CD4-positive, alpha-beta T cell treated with Interleukin-4 for 4 hours (primary cell): ENCODE results near the gene HSH2D.
A peak's percentile ranks its signal among the peaks of the same experiment; 100 is the strongest.
"Not testable (repeated sequence)": the region's sequence is repeated elsewhere in the genome, so short reads cannot be mapped to it uniquely, and the experiment has no call there.

Experiments
- DNase-seq: peaks from one replicate; pipeline ENCODE4 v3.0.0-alpha.2; 2020

The HSH2D gene

DNA sequence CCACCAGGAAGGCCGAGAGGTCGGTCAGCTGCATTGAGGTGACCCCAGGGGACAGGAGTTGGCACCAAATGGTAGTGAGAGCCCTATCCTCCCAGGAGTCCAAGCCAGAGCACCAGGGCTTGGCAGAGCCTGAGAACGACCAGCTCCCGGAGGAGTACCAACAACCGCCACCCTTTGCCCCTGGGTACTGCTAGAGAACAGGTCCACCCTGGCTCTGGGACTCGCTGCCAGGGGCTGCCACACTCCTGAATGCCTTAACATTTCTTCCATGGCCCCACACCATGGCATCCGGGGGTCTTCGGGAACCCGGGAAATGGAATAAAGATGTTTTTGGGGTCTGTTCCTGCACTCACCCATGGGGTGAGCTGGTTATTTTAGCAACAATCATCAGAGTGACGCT lies 14.1 kb downstream of the HSH2D start:
- no peak for DNase-seq

DNA sequence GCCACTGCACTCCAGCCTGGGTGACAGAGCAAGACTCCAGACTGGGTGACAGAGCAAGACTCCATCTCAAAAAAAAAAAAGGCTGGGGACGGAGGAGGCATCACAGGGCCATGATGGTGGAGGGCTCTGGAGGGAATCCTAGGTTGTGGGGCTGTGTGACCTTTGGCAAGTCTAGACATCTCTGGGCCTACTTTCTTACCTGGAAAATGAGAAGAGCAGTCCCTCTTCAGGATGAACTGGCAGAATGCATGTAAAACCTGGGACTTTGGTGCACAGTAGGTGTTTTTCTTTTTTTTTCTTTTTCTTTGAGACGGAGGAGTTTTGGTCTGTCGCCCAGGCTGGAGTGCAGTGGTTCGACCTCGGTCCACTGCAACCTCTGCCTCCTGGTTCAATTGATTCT lies 16.2 kb downstream of the HSH2D start:
- no peak for DNase-seq

DNA sequence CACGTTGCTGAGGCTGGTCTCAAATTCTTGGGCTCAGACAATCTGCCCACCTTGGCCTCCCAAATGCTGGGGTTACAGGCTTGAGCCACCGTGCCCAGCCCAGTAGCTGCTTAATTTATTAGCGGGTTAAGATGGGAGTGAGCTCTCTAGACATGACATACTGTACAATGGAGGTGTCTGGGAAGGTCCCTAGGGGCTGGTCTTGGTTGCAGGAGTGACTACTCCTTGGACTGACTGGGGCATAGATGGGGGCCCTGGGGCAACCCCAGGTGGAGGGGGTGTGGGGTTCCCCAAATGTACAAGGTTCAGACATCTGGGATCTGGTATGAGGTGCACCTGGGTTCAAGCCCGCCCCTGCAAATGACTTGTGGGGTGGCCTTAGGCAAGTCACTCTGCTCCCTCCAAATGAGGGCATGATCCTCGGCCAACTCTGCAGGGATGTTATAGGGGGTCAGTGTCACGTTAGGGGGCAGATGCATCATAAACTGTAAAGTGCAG lies 17.0 kb downstream of the HSH2D start:
- DNase-seq: no peak

DNA sequence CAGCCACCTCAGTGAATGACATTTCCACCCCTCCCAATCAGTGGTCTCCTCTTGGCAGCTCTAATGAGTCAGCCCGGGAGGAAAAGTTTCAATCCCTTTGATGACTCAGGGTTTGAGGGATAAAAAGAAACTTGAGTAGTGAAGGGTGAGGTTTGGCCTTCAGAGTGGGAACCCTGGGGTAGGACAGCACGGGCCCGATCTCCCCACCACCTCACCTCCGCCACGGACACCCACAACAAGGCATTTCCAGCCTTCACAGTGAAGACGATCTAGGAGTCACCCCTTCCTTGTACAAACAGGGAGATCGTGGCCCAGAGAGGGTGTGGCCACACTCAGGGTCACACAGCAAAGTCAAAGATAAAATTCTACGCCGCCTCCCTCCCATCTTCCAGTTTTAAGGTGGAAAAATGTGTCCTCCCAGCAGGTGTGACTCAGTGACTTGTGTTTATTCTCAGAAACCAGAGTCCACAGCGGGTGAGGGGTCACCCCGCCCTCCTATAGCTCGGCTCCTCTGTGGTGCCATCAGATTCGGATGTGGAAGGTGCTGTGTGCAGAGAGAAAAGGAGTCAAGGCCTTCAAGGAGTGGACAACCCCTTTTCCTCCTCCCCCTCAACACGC lies 17.6 kb downstream of the HSH2D start:
- DNase-seq: no peak

DNA sequence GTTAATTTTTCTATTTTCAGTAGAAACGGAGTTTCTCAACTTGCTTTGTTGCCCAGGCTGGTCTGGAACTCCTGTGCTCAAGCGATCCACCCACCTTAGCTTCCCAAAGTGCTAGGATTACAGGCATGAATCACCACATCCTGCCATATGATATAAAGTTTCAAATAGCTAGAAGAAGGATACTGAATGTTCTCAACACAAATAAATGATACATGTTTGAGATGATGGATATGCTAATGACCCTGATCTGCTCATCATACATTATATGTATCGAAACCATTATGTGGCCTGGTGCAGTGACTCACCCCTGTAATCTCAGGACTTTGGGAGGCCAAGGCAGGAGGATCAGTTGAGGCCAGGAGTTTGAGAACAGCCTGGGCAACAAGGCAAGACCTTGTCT lies 18.4 kb downstream of the HSH2D start:
- no peak for DNase-seq

DNA sequence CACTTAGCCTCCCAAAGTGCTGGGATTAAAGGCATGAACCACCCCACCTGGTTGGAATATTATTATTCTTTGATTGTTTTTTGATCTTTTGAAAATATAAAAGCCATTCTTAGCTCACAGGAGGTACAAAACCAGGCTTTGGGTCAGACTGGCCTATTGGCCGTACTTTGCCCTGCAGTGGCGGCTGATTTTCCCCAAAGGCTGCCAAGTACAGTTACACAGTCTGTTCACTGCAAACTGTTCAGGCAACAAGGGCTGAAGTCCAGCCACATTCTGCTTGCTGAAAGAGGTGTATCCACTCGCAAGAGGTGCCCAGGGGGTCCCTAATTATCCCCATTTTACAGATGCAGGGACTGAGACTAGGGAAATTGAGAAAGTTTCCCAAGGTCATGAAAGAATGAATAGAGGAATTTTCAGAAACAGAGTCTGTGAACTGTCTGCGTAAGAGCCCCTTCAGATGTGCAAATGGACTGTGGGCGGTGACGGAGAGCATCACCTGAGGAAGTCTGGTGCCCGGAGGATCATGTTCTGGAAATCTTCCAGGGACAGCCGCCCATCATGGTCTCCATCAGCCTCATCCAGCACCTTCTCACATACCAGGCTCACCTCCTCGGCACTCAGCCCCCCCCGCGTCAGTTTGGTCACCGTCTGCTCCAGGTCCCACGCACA lies 20.9 kb downstream of the HSH2D start:
- DNase-seq: no peak

DNA sequence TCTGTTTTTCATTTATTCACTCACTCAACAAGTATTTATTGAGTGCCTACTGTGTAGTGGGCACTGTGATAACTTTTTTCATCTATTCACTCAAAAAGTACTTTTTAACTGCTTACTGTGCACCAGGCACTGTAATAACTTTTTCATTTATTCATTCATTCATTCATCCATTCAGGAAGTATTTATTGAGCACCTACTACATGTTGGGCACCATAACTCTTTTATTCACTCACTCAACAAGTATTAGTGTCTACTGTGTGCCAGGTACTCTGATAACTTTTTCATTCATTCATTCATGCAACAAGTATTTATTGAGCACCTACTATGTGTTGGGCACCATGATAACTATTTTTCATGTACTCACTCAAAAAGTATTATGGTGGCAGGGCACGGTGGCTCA lies 22.9 kb downstream of the HSH2D start:
- DNase-seq: no peak

DNA sequence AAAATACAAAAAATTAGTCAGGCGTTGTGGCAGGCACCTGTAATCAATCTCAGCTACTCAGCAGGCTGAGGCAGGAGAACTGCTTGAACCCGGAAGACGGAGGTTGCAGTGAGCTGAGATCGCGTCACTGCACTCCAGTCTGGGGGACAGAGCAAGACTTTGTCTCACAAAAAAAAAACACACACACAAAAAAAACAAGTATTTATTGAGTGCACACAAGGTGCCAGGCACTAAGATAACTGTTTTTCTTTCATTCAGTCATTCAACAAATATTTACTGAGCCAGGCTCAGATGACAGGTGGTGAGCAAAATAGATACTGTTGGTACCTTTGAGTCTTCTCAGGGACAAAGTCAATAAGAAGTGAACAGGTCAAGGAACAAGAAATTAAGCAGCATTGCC lies 23.6 kb downstream of the HSH2D start:
- no peak for DNase-seq

DNA sequence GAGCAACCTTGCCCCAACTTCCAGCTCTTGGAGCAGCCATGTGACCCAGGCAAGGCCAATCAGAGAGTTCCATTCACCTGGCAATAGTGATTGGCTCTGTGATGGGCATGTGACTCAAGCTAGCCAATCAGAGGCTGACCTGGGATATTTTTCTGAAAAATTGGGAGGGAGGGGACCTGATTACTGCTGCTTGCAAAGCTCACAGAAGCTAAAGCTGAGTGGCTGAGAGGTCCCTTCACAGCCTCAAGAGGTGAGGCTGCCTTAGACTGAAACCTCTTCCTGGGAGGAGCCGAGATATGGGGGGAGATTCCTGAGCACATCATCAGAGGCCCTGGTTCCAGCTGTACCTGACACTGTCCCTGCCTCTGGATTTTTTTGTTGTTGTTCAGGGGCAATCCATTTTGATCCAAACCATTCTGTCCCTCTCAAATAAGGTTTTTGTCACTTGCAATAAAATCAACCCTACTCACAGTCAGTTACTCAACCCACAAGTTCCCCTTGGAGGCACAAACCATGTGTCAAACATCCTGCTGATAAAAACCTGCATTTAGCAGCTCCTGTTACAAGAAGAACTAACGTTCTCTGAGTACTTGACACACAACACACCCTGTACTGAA lies 25.1 kb downstream of the HSH2D start:
- DNase-seq: peak; percentile 11

DNA sequence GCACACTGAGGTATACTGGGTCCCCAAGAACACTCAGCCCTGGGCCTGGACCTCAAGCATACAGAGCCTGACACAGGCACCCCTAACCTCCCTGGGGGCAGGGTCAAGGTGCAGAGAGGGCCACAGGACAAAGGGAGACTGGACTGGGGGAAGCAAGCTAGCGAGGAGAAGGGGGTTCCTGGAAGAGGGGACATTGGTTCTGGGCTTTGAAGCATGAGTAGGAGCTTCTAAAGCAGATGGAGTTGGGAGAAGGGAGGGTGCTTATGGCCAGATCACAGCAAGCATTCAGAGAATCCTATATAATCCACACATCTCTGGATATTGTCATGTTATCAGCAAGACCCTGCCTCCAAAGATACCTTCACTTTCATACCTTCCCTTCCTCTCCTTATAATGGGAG lies 26.6 kb downstream of the HSH2D start:
- DNase-seq: no peak

DNA sequence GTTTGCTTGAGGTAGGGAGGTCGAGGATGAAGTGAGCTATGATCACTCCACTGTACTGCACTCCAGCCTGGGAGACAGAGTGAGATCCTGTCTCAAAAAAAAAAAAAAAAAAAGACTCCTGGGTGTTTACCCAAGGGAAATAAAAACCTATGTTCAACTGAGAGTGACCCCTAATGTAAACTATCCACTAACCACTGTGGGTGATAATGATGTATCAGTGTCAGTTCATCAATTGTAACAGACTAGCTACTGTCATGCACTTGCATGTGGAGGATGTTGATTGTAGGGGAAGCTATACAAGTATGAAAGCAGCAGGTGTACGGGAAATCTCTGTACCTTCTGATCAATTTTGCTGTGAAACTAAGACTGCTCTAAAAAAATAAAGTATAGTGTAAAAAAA lies 32.5 kb downstream of the HSH2D start:
- DNase-seq: no peak

DNA sequence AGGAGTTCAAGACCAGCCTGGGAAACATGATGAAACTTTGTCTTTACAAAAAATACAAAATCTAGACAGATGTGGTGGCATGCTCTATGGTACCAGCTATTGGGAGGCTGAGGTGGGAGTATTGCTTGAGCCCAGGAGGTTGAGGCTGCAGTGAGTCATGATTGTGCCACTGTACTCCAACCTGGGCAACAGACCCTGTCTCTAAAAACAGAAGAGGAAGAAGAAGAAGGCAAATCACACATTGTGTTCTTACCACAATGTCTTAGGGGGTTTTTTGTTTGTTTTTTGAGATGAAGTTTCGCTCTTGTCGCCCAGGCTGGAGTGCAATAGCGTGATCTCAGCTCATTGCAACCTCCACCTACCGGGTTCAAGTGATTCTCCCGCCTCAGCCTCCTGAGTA lies 35.4 kb downstream of the HSH2D start:
- not testable (repeated sequence) for DNase-seq

DNA sequence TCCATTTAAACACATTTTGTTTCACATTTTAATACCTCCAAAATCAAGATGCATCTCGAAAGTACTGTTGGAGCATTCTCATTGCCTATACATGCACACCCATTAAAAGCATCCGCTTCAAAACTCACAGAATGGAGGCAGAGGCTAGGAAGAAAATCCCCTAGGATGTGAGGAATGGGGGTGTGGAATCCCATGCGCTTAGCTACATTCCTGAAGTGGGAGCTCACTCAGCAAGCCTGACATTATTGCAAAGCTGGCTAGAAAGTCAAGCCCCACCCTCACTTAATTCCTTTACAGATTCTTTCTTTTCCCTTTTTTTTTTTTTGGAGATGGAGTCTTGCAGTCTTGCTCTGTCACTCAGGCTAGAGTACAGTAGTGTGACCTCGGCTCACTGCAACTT lies 37.1 kb downstream of the HSH2D start:
- no peak for DNase-seq

DNA sequence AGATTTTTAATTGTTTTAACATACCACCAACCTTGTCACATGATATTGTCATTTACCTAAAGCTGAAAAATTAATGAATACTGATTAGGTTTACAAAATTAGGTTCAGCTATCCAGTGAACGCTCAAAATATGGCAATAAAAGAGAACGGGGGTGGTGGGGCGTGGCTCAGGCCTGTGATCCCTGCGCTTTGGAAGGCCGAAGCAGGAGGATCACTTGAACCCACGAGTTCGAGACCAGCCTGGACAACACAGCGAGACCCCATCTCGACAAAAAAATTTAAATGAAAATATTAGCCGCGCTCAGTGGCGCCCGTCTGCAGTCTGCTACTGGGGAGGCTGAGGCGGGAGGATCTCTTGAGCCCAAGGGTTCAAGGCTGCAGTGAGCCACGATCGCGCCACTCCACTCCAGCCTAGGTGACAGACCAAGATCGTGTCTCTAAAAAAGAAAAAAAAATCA lies 41.2 kb downstream of the HSH2D start:
- no peak for DNase-seq

DNA sequence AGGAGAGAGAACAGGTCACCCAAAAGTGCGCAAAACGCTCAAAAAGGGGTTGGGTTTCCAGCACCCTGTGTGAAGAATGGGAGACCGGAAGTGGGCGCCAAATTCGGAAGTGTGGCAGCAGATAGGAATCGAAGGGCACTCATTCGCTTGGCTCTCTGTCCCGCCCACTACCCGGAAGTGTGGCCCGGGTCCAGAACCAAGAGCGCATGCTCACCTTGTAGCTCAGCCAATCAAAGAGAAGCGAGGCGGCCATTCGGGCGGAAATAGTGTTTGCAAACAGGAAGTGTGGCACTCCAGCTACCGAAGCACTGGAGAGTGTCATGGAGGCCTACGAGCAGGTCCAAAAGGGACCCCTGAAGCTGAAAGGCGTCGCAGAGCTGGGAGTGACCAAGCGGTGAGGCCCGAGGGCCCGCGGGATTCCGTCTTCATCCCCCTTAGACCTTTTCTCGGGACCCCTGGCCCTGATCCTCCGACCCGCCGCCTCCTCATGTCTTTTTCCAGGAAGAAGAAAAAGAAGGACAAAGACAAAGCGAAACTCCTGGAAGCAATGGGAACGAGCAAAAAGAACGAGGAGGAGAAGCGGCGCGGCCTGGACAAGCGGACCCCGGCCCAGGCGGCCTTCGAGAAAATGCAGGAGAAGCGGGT lies 41.8 kb downstream of the HSH2D start, which contains the start of gene FAM32A:
TSS of gene FAM32A (plus strand) at position 288 of the 645 bp plus-strand sequence. CDS start at position 321, 33 bp downstream.
- peak; percentile 99 for DNase-seq

DNA sequence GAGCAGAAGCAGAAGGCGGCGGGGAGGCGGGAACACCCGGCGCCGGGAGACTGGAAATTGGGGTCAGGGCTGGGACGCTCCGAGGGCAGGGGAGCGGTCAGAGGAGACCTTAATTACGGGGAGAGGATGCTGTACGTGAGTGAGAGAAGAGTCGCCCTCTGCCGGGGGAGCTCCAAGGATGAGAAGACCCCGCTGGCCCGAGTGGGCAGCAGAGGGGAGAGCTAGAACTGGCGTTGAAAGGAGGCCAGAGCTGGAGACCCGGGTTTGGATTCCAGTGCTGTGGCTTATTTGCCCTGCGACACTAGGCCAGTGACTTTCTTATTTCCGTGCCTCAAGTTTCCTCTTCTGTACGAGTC lies 42.3 kb downstream of the HSH2D start:
- peak; percentile 19 for DNase-seq

DNA sequence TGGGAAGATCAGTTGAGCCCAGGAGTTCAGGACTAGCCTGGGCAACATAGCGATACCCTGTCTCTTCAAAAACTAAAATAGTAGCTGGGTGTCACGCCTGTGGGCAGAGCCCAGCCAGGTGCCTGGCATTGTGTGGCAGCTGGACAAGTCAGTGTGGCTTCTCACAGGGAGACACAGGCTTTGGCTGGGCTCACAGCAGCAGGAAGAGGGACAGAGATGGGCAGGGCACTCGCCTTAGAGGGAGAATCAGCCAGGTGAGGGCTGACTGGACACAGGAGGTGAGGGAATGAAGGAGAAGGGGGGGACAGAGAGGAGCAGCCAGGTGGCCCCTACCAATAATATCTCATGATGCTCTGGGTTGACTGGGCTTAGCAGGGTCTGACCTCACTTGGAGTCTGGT lies 45.0 kb downstream of the HSH2D start:
- no peak for DNase-seq

DNA sequence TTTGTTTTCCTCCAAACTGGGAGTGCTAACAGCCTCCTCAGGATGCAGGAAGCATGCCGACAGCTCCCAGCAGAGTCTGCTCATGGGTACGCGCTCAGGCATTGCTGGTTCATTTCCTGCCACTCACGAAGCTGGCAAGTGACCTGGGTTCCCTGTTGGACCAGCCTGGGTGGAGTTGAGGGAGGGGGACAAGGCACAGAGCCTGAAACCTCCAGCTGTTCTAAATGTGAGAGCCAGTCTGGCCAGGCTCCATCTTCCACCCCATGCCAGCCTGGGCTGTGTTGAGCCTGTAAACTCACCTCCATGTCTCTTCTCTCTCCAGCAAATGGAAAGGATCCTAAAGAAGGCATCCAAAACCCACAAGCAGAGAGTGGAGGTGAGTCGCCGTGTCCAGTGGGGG lies 46.7 kb downstream of the HSH2D start:
- no peak for DNase-seq

DNA sequence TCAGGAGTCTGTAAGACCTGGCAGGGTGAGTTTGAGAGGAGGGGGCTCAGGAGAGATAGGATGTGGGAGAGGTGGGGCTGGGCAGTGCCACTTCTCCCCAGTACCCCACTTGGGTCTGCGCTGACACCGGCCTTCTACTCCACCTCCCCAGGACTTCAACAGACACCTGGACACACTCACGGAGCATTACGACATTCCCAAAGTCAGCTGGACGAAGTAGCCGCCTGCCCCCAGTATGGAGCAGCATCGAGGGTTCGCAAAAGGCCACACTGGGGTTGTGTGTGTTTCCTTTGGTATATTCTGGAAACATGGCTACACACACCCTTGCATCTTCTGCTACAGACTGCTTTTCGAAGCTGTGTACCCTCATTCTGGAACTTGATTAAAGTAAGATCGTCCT lies 47.3 kb downstream of the HSH2D start:
- DNase-seq: no peak

DNA sequence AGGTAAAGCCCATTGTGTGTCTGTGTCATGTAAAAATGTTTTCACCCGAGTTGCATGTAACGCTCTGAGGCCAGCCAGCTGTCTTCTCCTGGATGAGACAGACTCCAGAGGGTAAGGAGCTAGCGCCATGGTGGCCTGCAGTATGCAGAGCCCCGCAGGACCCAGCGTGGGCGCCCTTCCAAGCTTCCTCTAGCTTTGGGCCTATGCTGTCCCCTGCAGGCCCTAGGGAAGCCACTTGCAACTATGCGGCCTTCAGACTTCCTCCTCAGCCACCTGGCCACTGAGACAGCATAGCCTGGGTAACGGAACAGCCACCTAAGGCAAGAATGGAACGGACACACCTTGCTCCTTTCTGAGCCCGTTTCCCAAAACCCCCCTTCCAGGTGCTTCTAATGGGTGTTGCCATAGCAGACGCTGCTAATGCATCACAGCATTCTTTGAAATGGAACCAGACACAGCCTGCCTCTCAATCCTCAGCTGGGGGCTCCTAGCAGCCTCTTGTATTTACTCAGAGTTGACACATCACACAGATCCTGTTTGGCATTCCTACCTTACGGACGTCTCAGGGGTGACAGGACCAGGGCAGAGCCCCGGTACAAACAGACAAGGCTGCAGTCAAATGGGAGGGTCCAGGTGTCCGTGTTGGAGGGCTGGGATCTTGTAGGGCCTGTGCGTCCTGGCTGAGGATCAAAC lies 47.9 kb downstream of the HSH2D start:
- no peak for DNase-seq

DNA sequence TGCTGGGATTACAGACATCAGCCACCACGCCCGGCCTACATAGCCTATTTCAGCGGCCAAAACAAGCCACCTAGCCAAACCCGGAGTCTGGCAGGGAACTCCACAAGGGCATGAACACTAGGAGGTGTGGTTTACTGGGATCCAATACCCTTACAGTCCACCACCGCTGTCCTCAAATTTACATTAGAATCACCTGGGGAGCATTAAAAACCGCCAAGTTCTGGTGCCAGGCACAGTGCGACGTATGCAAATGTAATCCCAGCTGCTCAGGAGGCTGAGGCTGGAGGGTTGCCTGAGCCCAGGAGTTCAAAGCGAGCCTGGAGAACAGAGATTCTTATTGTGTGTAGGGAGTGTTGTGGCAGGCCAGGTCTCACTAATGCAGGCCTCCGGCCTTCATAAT lies 50.0 kb downstream of the HSH2D start:
- DNase-seq: no peak

DNA sequence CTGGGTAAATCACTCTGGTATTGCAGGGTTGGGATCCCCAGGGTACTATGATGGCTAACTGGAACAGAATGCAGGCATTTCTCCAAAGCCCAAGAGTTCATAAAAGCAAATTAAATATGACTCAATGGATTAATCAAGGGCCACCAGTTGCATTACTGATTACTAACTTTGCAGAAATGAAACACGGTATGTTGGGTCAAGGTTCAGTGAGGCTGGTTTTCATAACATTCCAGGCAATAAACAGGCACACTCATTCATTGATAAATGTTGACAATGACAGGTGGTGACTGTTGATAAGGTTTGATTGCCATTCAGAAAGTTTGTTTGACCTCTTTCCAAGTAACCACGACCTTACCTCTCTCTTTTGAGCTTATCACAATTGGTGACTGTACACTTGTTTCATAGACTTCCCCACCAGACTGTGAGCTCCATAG lies 53.7 kb downstream of the HSH2D start:
- no peak for DNase-seq
